Vagina (tissue), 2 donors: ENCODE results near the gene MAP1LC3B.
A peak's percentile ranks its signal among the peaks of the same experiment; 100 is the strongest.

Experiments
- CTCF ChIP-seq, 3 experiments: fragments of 450-650 bp in 2 of 3; fragments of 200-600 bp in 1 of 3; sonication (generic) in 1 of 3; IDR thresholded peaks; one replicate each; pipeline ENCODE4 v1.5.1; 2017 to 2019; ENCODE audit warnings: antibody characterized with exemption in 3 of 3, mild to moderate bottlenecking in 2 of 3, moderate library complexity in 2 of 3
- POLR2A ChIP-seq, 2 donors: fragments of 450-650 bp; IDR thresholded peaks; one replicate each; pipeline ENCODE4 v1.6.1; 2017; ENCODE audit warnings: antibody characterized with exemption in 2 of 2, mild to moderate bottlenecking in 2 of 2, moderate library complexity in 2 of 2

- TF ChIP-seq CTCF (IDR thresholded peaks at IDR 0.05): peak; percentile 45 to 74 (median 64)
- no peak for TF ChIP-seq POLR2A (IDR thresholded peaks at IDR 0.05)
Observed at GRCh38 chr16:87416826-87417527, 24.8 kb downstream of the MAP1LC3B start.
